Frontal cortex (tissue), 4 donors: ENCODE results near the gene IL1RAPL2. TPM values are rescaled to one million over a fixed set of nuclear protein-coding genes. Genes with fewer than 3 reads are reported as not detected.
"Not testable (repeated sequence)": the region's sequence is repeated elsewhere in the genome, so short reads cannot be mapped to it uniquely, and the experiment has no call there.

Source experiments
- DNase-seq, 2 donors: peaks; one replicate each; pipeline ENCODE4 v3.0.0; 2012; ENCODE audit warnings: low spot score in 2 of 2
- FAIRE-seq: peaks from 2 replicates; lab custom pipeline; 2012; peaks lifted over from hg19 to GRCh38; lab: Jason Lieb, UNC
- total RNA-seq: library from RNA; depleted of rRNA; stranded (reverse); fragments of >200 nt; gene quantifications from one replicate; pipeline ENCODE4 v1.2.3, GENCODE V29; 2014
- donor health status: control.
- donor health status: control.
- donor health status: control.

IL1RAPL2 gene
- total RNA-seq, 1 donor from 2014 or later, result 8.2 TPM

DNA sequence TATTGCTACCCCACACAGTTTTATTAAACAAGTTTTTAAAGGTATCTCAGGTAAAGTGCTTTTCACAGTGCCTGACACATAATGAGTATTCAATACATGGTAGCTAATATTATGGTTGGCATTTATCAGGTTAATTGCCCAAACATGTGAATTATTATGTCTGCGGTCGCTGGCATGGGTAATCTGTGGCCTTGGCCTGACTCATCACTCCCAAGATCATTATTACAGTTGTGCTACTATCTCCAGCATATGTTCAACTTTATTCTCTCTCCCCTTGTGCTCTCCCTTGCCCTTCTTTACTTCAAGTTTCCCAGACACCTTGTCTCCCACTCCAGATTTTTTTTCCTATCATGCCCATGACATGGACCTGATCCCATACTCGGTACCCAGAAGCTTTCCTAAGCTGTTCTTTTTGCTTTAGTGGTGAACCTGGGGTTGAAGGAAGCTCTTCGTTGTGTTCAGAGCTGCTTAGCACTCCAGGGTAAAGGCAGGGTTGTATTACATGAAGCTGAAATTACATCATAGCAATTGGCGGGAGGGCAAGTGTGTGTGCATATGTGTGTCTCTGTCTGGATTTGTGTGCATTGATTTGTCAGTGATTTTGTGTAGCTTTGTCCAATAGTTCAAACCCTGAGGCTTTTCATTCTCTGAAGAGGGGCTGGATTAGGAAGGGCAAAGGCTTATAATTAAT, 1079.8 kb downstream of the IL1RAPL2 start:
- no peak for DNase-seq
- FAIRE-seq, result no peak

DNA sequence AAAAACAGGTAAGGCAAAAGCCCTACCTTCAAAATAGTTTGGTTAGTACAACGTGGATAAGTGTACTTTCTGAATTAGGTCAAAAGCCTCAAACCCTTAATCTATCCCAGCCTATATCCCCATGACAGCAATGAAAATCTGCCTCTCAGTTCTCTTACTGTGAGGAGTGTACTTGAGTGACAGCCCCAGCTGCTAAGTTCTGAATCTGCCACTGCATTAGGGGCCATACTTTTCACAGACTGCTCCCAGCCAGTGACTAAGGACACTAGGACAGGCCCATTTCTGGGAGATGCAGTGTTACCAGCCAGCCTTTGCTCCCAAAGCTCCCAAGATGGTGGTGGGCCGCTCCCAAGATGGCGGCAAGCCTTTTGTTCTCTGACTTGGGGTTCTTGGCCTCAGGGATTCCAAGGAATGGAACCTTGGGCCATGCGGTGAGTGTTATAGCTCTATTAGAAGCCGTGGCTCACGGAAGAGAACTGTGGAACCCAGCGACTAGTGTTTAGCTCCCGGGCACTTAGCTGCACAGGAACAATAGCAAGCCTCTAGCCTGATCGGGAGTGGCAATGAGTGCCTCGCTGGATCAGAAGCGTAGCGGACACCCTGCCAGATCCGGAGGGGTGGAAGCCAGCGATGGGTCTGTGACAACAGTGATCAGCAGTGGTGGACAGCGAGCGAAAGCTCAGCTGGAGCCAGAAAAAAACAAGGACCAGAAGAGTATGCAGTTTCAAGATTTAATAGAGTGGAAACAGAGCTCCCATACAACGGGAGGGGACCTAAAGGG, 1080.8 kb downstream of the IL1RAPL2 start:
- FAIRE-seq (no peak), DNase-seq (no peak)

DNA sequence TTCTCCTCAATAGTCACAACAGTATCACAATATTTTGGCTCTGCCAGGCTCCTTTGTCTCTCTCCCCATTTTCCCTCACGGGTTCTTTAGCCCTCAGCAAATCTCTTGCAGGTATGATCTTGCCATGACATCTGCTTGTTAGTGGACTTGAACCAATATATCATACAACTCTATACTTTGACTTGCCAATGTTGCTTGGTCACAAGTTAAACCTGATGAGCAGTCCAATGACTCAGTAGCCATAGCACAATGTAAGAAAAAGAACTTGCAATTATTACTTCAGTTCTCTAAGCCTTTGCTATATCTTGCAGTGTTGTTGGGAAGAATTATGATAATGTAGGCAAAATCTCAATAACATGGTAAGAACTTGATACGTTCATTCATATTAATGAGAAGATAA, 1081.8 kb downstream of the IL1RAPL2 start:
- FAIRE-seq, result no peak
- DNase-seq, result no peak

DNA sequence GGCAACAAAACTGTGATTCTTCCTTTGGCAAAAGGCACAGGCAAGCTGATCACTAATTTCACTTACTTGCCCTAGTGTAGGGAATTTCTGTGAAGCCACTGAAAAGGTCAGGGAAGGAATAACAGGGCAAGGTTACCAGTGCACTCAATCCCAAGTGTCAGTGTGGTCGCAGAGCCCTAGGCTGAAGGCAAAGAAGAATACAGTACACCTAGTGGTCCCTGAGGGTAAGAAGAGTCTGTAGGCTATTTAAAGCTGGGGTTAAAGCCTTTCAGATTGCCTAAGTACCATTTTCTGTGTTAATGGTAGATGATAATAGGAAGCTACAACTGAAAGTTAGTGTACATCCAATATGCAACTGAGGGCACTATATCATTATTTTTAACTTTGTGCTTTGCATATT, 1082.7 kb downstream of the IL1RAPL2 start:
- FAIRE-seq (no peak), DNase-seq (no peak)

DNA sequence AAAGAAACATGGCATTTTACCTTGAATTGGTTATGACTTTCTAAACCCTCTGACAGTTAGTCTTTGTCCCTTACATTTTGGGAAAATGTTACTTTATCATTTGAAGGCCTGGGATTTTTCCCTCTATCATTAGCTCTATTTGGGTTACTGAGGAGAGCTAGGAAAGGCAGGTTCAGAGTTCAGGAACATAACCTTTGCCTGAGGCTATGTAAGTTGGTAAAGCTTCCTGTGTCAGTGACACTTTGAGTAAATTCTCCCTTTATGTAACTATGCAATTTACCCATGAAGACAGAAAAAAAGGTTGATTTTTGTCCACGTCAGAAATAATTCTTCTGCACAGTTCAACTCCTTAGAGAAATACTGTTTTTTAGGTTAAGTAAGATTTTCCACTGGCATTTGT, 1084.6 kb downstream of the IL1RAPL2 start:
- DNase-seq (no peak), FAIRE-seq (no peak)

DNA sequence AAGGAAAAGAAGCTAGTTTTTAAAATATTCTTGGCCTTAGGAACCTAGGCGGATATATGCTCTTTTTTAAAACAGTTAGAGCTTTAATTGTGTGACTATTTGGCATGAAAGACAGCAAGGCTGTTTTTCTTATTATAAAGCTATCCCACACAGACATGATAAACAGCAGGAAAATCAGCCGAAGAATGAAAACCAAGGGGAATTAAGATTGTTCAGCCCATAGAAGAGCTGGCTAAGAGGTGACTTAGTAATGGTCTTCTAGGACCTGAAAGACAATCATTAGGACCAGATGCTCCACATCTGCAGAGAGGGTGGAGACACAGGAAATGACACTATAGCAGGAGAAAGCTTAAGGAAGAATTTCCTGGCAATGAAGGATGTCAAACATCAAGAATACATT, 1085.0 kb downstream of the IL1RAPL2 start:
- no peak for FAIRE-seq
- DNase-seq, result no peak

DNA sequence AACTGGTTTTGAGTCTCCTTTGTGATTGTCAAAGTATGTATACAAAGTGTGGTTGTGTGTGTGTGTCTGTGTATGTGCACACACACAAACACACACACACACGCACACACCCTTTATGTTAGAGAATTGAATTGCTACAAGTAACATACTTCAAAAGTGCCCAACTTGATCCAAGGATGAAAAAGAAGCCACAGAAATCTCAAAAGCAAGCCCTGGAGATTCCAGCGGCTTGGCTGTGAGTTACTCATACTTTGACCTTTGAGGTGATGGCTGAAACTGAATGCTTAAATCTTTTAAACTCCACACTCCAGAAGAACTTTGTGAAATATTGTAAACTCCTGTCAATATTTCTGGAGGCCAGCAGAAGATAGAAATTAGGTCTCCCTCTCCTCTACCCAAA, 1087.9 kb downstream of the IL1RAPL2 start:
- DNase-seq (no peak), FAIRE-seq (no peak)

DNA sequence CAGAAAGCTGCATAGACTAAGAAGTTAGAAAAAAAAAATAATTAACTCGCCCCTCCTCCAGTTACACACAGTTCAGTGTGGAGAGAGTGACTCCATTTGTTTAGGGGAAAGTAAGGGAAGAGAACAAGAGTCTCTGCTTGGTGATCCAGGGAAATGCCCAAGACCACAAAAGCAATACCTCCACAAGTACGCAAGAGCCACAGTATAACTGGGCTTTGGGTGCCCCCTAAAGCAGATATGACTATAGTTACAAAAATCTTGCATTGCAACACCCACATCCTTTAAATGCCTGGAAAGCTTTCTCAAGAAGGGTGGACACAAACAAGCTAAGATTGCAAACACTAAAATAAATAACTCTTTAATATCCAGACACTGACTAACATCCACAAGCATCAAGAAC, 1092.1 kb downstream of the IL1RAPL2 start:
- no peak for DNase-seq
- no peak for FAIRE-seq

DNA sequence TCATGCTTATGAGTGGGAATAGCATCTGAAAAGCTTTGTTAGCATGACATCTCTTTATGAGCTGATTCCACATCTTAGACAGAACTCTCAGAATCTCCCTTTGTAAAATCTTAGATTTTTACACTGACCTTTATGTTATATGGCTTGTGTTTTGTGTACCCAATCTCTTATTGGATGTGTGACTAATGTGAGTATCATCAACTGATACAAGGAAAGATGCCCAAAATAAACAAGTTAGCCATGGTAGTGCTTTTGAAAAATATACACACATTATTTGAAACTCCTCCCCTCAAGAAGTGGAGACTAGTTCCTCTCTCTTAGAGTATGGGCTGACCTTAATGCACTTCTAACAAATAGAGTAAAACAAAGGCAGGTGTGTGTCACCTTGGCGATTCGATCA, 1096.2 kb downstream of the IL1RAPL2 start:
- no peak for FAIRE-seq
- no peak for DNase-seq

DNA sequence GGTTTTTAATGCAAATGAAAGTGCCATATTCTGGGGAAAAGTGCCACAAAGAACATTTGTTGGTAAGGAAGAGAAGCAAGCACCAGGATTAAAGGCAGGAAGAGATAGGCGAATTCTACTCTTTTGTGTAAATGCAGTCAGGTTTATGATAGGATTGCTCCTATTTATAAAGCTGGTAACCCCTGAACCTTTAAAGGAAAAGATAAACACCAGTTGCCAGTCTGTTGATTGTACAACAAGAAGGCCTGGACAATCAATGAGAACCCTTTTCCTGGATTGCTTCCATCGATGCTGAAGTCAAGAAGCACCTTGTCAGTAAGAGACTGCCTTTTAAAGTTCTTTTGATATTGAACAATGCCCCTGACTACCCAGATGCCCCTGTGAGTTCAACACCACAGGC, 1098.2 kb downstream of the IL1RAPL2 start:
- DNase-seq (no peak), FAIRE-seq (no peak)

DNA sequence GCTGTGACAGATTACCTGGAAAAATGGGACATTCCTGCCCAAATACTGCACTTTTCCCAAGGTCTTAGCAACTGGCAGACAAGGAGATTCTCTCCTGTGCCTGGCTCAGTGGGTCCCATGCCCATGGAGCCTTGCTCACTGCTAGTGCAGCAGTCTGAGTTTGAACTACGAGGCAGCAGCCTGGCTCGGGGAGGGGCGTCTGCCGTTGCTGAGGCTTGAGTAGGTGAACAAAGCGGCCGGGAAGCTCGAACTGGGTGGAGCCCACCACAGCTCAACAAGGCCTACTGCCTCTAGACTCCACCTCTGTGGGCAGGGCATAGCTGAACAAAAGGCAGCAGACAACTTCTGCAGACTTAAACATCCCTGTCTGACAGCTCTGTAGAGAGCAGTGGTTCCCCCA, 1118.3 kb downstream of the IL1RAPL2 start:
- not testable (repeated sequence) for DNase-seq, FAIRE-seq

DNA sequence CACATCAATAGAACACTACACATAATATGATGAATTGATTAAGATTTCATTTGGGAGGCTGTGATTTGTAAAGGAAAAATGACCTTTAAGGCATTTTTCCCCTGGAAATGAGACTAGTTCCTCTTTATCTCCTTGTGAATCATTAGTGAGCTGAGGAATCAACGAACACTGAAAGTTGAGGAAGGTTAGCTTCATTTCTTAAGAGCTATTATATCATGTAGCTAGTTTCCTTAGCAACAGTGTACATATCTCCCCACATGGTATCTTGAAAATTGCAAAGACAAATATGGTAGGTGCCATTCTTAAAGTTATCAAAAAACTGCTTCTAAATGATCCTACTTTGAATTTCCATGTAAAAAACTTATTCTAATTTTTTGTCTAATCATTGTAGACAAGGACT, 1128.8 kb downstream of the IL1RAPL2 start:
- no peak for FAIRE-seq
- no peak for DNase-seq

DNA sequence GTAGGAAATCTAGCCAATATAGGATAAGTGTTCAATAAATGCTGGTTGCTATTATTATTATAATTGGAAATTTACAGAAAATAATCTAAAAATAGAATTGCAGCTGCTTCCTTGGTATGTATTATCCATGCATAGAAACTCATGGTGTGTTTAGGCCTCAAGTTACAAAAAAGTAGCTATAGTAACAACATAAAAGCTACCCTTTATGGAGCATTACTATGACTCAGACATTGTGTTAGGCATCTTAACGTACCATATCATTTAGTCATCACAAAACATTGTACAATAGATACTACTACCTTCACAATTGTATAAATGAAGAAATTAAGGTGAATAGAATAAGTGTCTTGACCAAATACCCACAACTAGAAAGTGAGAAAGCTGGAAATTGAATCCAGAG, 1129.5 kb downstream of the IL1RAPL2 start:
- FAIRE-seq (no peak), DNase-seq (no peak)

DNA sequence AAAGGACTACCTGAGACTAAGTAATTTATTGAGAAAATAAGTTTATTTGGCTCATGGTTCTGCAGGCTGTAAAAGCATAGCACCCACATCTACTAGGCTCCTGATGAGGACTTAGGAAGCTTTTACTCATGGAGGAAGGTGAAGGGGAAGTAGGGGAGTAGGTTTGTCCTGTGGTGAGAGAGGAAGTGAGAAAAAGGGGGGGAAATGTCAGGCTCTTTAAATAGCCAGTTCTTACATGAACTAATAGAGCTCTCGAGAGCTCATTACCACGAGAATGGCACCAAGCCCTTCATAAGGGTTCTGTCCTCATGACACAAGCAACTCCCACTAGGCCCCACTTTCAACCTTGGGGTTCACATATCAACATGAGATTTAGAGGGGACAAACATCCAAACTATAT, 1130.9 kb downstream of the IL1RAPL2 start:
- no peak for DNase-seq
- FAIRE-seq, result no peak

DNA sequence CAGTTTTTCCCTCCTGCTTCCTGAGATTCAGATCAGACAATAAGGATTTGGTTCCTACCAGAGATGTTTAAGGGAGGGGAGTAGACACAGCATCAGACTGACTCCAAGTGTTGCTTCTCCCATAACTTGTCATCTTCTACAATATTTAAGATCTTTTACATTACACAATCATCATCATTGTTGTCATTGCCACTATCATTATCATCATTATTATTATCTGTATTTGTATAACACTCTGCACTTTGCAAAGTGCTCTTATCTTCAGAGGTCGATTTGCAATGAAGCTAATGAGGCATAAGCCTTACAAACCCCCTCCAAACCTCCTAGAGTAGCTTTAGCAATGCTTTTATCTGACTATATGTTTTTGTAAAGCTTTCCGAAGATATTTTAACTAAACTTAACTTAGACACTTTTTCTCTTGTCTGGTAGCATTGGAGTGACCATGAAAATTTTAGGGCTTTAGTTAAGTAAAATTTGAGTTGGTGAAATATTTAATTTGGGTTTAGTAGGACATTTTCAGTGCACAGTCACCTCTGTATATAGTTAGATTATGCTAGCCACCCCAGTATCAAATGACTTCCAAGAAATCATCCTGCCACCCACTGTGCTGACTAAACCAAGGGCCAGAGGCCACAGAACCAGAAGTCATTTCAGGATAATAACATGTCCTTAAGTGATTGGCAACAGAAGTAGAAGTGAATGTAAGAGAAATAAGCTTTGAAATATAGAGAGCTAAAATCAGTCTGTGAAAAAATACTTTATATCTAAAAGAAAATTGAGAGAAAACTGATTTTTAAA, 1132.2 kb downstream of the IL1RAPL2 start:
- DNase-seq (no peak), FAIRE-seq (no peak)

DNA sequence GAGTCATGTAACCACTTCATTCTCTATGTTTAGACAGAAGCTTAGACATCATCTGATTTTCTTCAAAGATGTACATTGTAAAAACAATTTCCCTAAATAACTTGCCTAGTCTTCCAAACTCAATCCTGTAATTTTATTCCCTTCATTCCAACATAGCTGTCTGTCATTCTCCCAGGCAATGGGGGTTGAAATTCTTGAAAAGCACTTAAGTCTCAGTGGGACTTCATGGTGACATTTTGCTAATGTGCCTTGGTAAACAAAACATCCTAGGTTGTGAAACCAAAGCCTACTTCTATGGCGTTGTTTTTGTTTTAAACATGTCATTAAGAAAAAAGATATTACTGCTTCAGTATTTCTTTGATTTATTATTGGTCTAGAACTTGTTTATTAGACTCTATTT, 1134.3 kb downstream of the IL1RAPL2 start:
- FAIRE-seq (no peak), DNase-seq (no peak)

DNA sequence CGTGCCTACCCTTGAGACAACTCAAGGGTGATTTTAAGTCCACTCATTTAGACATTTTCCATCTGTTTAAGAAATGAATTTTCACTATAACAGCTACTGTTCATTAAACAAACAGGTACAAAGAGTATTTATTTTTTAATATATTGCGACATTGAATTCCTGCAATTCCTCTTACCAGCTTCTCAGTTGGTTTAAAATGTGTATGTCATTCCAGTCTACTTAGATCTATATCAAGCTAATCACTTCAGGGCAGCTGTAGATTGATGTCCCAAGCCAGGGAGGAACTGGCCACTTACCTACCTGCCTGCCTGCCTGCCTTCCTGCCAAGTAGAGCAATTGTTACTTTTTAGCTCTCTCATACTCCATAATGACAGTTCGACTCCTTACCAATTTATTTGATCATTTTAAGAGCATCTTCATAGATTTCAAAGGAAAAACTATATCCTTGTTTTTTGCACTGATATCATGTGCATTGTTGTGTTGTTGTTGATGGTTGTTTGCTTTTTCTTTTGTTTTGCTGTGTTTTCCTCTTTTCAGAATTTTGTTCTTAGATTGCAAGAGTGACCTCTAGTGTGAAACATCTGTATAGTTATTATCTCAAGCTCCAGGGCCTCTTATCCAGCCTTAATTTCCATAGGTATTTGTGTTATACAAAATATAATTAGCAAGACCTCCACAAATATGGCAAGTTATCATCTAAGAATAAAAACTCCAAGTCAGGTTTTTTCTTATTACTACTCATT, 1135.5 kb downstream of the IL1RAPL2 start:
- no peak for DNase-seq
- no peak for FAIRE-seq

DNA sequence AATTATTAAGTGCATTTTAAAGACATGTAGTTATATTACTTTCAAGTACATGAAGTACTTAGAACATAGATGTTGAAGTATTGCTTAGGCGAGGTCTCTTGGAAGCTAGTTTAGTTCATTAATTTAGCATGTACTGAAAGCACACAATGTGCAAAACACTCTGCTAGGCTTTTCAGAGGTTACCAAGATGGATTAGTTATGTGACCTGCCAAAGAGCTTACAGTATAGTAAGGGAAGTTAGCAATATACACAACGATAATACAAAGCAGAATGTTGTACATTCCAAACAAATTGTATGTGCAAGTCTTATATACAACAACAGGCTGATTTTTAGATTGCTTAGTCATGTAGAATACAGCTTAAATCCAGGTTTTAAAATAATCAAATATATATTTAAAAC, 1137.9 kb downstream of the IL1RAPL2 start:
- DNase-seq (no peak), FAIRE-seq (no peak)

DNA sequence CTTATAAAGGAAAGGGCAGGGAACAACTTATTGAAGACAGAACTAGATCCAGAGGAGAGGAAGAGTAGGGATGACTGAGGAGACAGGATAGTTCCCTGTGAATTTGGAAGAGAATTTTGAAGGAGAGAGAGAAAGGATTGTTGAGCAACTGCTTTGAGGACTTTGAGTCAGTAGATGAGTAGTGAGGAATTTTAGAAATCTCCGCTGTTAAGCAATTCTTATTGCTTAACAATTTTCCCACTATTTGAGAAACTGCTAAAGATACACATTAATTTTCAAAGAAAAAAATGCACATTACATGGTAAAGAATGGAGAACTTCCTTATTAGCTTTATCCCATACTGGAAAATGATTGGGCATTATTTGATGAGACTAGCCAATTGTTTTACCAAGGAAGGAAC, 1140.0 kb downstream of the IL1RAPL2 start:
- DNase-seq, result no peak
- no peak for FAIRE-seq

DNA sequence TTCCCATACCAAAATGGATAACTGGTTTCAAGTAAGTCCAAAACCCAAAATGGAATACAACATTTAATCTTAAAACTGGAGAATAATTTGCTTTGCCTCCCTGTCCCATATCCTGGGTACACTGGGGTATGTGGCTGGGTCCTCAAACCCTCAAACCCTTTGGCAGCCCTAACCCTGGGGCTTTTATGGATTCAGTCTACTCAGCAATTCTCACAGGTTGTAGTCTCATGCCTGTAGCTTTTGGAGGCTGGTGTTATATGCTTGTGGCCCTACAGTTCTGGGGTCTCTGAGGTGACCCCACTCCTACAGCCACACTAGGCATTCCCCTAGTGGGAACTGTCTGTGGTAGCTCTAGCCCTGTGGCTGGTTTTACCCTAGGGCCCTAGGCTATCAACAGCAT, 1145.8 kb downstream of the IL1RAPL2 start:
- FAIRE-seq, result no peak

More for the DNA sequence above, 1145.8 kb downstream of the IL1RAPL2 start:
- DNase-seq, result no peak
